Kidney epithelial cell (primary cell): ENCODE results near the gene SHISA4. TPM values are rescaled to one million over a fixed set of nuclear protein-coding genes. Genes with fewer than 3 reads are reported as not detected.

Source experiments
- DNase-seq: peaks from one replicate; pipeline ENCODE4 v3.0.0-alpha.2; 2010; ENCODE audit warnings: low read depth
- H3K27me3 ChIP-seq: 2 replicates; pipeline ENCODE4 v1.6.0; 2011; ENCODE audit warnings: low read length; ENCODE audit not compliant: control insufficient read depth, insufficient read depth
- H3K36me3 ChIP-seq: 2 replicates; pipeline ENCODE4 v1.5.1; 2011; ENCODE audit warnings: low read length; ENCODE audit not compliant: control insufficient read depth, insufficient read depth
- H3K4me3 ChIP-seq: 2 replicates; pipeline ENCODE4 v1.5.1; 2011; ENCODE audit warnings: low read depth, mild to moderate bottlenecking, control low read depth, low read length
- total RNA-seq: library from RNA; depleted of rRNA; stranded (reverse); fragments of >200 nt; gene quantifications from 2 replicates; pipeline ENCODE4 v1.2.3, GENCODE V29; 2015
- TF ChIP-seq, protein P1 (sequence below): IDR thresholded peaks from 2 replicates; pipeline ENCODE4 v1.5.1; 2011; ENCODE audit warnings: mild to moderate bottlenecking, moderate library complexity, low read length, control low read depth, inconsistent platforms; ENCODE audit not compliant: insufficient read depth, poor library complexity, severe bottlenecking

Gene SHISA4
- total RNA-seq, 1 donor from 2014 or later = 22.6 TPM

DNA sequence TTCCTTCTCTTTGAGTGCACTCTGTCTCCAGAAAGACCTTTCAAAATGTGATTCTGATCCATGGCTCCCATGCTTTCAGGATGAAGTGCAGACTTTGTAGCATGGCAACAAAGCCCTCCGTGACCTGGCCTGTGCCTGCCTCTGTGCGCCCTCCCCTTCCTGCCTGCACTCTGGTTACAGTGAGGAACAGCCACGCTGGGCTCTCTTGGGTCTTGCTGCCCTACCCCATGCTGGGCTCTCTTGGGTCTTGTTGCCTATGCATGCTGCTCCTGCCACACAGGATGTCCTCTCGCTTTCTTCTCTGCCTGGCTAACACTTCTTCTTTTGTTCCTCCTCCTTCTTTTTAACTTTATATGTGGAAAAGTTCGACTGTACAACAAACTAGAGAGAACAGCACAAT is 29.6 kb downstream of the SHISA4 start:
- H3K4me3 ChIP-seq = no peak overlapping the region
- TF ChIP-seq, protein P1, sequence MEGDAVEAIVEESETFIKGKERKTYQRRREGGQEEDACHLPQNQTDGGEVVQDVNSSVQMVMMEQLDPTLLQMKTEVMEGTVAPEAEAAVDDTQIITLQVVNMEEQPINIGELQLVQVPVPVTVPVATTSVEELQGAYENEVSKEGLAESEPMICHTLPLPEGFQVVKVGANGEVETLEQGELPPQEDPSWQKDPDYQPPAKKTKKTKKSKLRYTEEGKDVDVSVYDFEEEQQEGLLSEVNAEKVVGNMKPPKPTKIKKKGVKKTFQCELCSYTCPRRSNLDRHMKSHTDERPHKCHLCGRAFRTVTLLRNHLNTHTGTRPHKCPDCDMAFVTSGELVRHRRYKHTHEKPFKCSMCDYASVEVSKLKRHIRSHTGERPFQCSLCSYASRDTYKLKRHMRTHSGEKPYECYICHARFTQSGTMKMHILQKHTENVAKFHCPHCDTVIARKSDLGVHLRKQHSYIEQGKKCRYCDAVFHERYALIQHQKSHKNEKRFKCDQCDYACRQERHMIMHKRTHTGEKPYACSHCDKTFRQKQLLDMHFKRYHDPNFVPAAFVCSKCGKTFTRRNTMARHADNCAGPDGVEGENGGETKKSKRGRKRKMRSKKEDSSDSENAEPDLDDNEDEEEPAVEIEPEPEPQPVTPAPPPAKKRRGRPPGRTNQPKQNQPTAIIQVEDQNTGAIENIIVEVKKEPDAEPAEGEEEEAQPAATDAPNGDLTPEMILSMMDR = no peak
- DNase-seq = no peak

DNA sequence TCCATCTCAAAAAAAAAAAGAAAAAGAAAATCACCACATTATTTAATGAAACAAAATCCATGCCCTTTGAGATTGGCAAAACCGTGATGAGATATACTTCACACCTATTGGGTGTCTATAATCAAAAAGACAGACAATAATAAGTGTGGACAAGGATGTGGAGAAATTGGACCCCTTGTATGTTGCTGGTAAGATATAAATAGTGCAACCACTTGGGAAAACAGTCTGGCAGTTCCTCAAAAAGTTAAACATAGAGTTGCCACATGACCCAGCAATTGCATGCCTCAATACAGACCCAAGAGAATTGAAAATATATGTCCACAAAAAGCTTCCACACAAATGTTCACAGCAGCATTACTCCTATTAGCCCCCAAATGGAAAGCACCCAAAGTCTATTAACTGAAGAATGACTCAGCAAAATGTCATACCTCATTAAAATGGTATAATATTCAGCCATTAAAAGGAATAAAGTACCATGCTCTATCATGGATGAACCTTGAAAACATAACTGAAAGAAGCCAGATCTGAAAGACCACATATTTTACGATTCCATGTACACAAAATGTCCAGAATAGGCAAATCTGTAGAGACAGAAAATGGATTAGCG is 33.4 kb downstream of the SHISA4 start:
- Histone ChIP-seq H3K27me3 (no peaks in the 10 kb centered on the region), H3K36me3 (no peaks in the 10 kb centered on the region), H3K4me3 (no peak overlapping the region)
- DNase-seq = no peak
- TF ChIP-seq, protein P1 = no peak

More for the DNA sequence above, 29.6 kb downstream of the SHISA4 start:
- Histone ChIP-seq H3K27me3 (no peaks in the 10 kb centered on the region), H3K36me3 (no peaks in the 10 kb centered on the region)

DNA sequence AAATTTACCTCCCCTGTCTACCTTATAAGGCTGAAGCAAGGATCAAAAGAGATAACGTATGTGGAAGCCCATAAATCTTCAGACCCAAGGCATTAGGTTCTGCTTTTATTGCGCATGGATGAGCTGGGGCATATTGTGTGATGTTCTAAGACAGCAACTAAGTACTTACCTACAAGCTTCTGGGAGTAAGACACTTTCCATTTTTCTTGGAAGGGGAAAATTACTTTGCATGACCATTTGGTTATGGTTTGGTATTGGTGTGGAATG is 36.5 kb downstream of the SHISA4 start:
- no peak overlapping the region for H3K4me3 ChIP-seq
- TF ChIP-seq, protein P1 = no peak
- H3K27me3 ChIP-seq = no peaks in the 10 kb centered on the region
- H3K36me3 ChIP-seq = no peaks in the 10 kb centered on the region
- no peak for DNase-seq

DNA sequence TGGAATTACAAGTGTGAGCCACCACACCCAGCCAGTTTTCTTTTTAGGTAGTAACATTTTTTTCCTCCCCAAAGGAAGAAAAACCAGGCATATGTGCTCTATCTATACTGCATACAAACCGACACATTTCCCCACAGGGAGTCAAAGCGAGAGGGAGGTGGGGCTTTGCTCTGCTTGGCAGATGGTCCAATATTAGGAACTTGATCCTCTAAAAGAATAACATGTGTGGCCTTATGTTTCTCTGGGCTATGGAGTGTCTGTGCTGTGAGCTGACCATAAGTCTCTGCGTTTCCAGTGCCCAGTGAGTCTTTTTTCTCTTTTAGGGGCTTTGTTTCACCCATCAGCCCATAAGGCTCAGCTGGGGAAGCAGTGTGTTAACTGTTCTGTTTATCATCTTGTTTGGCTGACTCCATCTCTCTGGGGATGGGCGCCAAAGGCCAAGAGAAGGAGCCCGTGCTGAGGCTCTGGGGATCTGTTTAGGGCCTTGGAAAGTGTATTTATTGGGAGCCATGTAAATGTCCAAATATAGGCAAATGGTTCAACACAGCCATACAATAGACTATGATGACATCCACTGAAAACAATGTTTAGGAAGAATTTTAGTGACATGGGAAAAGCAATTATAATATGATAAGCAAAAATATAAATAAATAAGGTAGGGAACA is 37.4 kb downstream of the SHISA4 start:
- Histone ChIP-seq H3K36me3 (no peaks in the 10 kb centered on the region), H3K27me3 (no peaks in the 10 kb centered on the region), H3K4me3 (no peak overlapping the region)
- TF ChIP-seq, protein P1 = no peak
- no peak for DNase-seq

DNA sequence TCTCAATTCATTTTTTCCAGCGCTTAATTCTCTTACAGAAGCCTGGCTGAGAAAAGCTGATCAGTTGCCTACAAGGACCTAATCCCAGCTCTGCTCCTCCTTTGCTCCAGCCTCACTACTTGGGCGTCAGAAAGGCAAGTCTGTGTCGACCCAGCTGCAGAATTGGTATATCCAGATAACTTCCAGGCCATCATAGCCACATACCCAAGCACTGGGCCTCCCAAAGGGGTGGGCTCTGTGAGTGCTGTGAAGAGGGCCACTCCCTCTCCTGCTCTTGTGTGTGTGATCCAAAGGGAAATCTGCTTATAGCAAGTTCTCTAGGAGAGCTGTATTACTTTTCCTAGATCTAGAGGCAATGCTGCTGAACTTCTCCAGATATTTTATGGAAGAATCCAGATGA is 39.6 kb downstream of the SHISA4 start:
- DNase-seq = no peak
- Histone ChIP-seq H3K27me3 (no peaks in the 10 kb centered on the region), H3K36me3 (no peaks in the 10 kb centered on the region), H3K4me3 (no peak overlapping the region)
- TF ChIP-seq, protein P1 = no peak

DNA sequence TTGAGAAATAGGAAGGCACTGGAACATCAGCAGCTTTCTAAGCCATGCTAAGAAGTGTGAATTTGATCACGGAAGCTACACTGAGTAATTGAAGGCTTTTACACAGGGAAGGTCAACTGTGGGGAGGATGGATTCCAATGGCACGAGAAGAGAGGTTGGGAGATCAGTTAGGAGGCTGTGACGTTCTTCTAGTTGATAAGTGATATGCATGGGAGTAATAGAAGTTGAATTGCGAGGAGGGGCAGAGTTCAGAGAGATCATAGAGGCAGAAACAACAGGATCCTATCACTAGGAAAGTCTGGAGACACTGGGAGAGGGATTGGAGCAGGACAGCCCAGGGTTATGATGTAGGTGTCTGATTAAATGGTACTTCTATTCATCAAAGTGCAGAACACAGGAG is 41.4 kb downstream of the SHISA4 start:
- no peaks in the 10 kb centered on the region for H3K36me3 ChIP-seq

More for the DNA sequence above, 41.4 kb downstream of the SHISA4 start:
- Histone ChIP-seq H3K27me3 (no peaks in the 10 kb centered on the region), H3K4me3 (no peak overlapping the region)
- no peak for DNase-seq
- TF ChIP-seq, protein P1 = no peak
